Epithelial cell of esophagus (primary cell): Measurements from ENCODE around the gene DOP1B.
"Not testable (repeated sequence)": the region's sequence is repeated elsewhere in the genome, so short reads cannot be mapped to it uniquely, and the experiment has no call there.

Experiments used
- DNase-seq: peaks from one replicate; pipeline ENCODE4 v3.0.0; 2010; ENCODE audit warnings: low read depth
- H3K4me3 ChIP-seq: 2 replicates; pipeline ENCODE4 v1.5.1; 2011; ENCODE audit warnings: mild to moderate bottlenecking, low read length, control low read depth
- CTCF ChIP-seq: IDR thresholded peaks from 2 replicates; pipeline ENCODE4 v1.5.1; 2011; ENCODE audit warnings: low read depth, mild to moderate bottlenecking, low read length, control low read depth, inconsistent platforms; ENCODE audit not compliant: insufficient read depth; ENCODE audit errors: missing control alignments

Gene DOP1B

DNA sequence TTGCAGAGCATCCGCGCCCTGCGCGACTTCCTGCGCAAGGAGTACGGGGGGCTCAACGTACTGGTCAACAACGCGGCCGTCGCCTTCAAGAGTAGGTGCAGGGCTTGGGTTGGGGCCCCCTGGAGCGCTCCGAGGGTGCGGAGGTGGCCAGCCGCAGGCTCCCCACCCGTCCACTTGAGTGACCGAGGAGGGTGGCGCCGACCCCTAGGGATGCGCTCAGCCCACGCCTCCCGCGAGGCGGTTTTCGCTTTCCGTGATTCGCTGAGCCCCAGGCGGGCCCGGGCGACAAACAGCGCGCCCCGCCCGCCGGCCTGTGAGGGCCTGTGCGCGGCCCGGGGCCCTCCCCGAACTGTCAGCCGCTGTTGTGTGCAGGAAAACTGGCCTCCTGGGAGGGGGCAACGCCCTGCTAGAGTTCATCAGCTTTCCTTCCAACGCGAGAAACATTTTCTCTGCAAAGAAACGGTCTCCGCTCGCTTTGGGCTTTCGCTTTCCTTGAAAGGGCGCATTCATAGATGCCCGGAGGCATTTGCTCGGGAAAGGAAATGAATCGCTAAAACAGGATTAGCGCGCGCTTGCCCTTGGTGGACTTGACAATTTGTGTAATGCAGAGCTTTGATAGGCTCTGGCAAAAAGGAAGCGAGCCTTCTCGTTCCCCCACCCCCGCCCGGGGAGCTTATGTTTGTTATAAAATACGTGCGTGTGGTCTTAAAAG is 21.1 kb upstream of the DOP1B start:
- H3K4me3 ChIP-seq = peak overlapping the region; percentile 55
- peak; percentile 86 for DNase-seq
- TF ChIP-seq CTCF = no peak

DNA sequence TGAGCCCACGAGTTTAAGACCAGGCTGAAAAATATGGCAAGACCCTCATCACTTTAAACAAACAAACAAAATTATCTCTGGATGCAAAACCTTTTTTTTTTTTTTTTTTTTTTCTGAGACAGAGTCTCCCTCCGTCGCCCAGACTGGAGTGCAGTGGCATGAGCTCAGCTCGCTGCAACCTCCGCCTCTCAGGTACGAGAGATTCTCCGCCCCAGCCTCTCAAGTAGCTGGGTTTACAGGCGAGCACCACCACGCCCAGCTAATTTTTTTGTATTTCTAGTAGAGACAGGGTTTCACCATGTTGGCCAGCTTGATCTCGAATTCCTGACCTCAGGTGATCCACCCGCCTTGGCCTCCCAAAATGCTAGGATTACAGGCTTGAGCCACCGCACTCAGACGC is 16.8 kb upstream of the DOP1B start:
- not testable (repeated sequence) for DNase-seq

GRCh38 chr21:36141513-36141925 is 15.1 kb upstream of the DOP1B start:
- peak; percentile 89 for TF ChIP-seq CTCF
- peak; percentile 99 for DNase-seq

More for the DNA sequence above, 16.8 kb upstream of the DOP1B start:
- H3K4me3 ChIP-seq = not testable (repeated sequence)

DNA sequence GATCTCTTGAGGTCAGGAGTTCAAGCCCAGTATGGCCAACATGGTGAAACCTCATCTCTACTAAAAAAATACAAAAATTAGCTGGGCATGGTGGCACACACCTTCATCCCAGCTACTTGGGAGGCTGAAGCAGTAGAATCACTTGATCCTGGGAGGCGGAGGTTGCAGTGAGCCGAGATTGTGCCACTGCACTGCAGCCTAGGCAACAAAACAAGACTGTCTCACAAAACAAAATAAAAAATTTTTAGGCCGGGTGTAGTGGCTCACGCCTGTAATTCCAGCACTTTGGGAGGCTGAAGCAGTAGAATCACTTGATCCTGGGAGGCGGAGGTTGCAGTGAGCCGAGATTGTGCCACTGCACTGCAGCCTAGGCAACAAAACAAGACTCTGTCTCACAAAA is 12.4 kb upstream of the DOP1B start:
- DNase-seq, H3K4me3 ChIP-seq: not testable (repeated sequence)

More at GRCh38 chr21:36141513-36141925, 15.1 kb upstream of the DOP1B start:
- H3K4me3 ChIP-seq = no peak overlapping the region

DNA sequence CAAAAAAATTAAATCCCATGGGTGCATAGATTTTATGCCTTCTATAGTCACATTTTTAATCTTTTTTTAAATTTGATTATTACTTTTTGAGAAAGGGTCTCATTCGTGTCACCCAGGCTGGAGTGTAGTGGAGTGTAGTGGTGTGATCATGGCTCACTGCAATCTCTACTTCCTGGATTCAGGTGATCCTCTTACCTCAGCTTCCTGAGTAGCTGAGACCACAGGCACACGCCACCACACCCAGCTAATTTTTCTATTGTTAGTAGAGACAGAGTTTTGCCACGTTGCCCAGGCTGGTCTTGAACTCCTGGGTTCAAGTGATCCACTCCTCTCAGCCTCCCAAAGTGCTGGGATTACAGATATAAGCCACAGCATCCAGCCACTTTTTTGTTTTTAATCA is 11.4 kb upstream of the DOP1B start:
- no peak overlapping the region for H3K4me3 ChIP-seq
- no peak for TF ChIP-seq CTCF
- DNase-seq = no peak

GRCh38 chr21:36147911-36148310 is 8.7 kb upstream of the DOP1B start:
- no peak overlapping the region for H3K4me3 ChIP-seq
- TF ChIP-seq CTCF = no peak
- DNase-seq = no peak

DNA sequence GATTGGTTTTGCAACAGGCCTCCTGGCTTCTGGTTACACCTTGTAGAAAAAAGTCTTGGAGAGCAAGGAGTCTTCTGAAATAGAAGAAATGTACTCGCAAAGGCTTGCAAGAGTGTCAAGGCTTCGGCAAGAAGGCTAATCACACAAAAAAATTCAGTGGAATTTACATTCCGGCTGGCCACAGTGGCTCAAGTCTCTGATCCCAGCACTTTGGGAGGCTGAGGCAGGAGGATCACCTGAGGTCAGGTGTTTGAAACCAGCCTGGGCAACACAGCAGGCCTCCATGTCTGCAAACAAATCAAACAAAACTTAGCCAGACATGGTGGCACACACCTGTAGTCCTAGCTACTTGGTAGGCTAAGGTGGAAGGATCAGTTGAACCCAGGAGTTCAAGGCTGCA is 7.7 kb upstream of the DOP1B start:
- no peak for DNase-seq
- TF ChIP-seq CTCF = no peak
- H3K4me3 ChIP-seq = no peak overlapping the region
